ENCODE data around the gene MINDY4. TPM values are rescaled to one million over a fixed set of nuclear protein-coding genes. Genes with fewer than 3 reads are reported as not detected.

MINDY4 gene
- total RNA-seq, 1 donor from 2014 or later = 4.1 TPM

DNA sequence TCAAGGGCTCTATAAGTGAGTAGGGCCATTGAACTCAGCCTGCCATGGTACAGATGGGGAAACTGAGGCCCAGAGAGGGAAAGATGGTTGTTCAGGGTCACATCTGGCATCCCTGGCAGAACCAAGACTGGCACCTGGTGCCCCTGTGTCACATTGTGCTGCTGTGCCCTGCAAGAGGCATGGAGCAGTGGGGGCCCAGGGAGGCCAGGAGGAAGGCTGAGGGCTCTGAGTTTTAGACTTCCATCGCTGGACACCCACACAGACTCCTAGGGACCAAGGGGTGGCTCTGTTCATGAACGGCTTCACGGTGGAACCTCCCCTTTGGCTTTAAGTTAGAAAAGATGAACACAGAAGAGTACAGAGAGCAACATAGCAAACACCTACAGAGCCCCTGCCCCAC lies 73.7 kb downstream of the MINDY4 start:
- H3K4me1 Mint-ChIP-seq (ENCODE audit: low read depth, unreplicated experiment) = peaks cover 13% of the 10 kb centered on the region
- no peaks in the 10 kb centered on the region for H3K27me3 ChIP-seq (ENCODE audit: insufficient read depth, low read length)
- no peak for FAIRE-seq
- no peak overlapping the region for H3K9ac ChIP-seq (ENCODE audit: low read length)
- no peaks in the 10 kb centered on the region for H3K4me1 ChIP-seq (ENCODE audit: insufficient read depth, low read length)
- H4K20me1 ChIP-seq (ENCODE audit: insufficient read depth, low read length) = no peaks in the 10 kb centered on the region
- H3K4me3 Mint-ChIP-seq (ENCODE audit: unreplicated experiment) = no peak overlapping the region
- H3K27ac ChIP-seq (ENCODE audit: low read depth, low read length) = no peak overlapping the region
- no peak overlapping the region for H2AFZ ChIP-seq (ENCODE audit: low read depth, low read length)
- no peak overlapping the region for H3K4me3 ChIP-seq (ENCODE audit: insufficient read depth, low read depth, low read length)
- H3K9me3 ChIP-seq (ENCODE audit: insufficient read depth, low read depth, low read length) = no peaks in the 10 kb centered on the region
- no peak for DNase-seq (ENCODE audit: low read depth)
- H3K36me3 ChIP-seq (ENCODE audit: insufficient read depth, low read length) = no peaks in the 10 kb centered on the region
- peaks cover 10% of the 10 kb centered on the region for H3K27me3 Mint-ChIP-seq (ENCODE audit: low read depth, unreplicated experiment)
- H3K79me2 ChIP-seq (ENCODE audit: insufficient read depth, low read length) = no peaks in the 10 kb centered on the region
- H3K27ac Mint-ChIP-seq (ENCODE audit: unreplicated experiment) = no peak overlapping the region
- H3K36me3 Mint-ChIP-seq (ENCODE audit: low read depth, unreplicated experiment) = peaks cover 5% of the 10 kb centered on the region
- no peak overlapping the region for H3K4me2 ChIP-seq (ENCODE audit: low read length)
- TF ChIP-seq EZH2 (IDR thresholded peaks at IDR 0.05; ENCODE audit: insufficient read depth, low read length) (no peak), CTCF (IDR thresholded peaks at IDR 0.05; ENCODE audit: insufficient read depth, low read depth, low read length) (no peak)
- peaks cover 3% of the 10 kb centered on the region for H3K9me3 Mint-ChIP-seq (ENCODE audit: unreplicated experiment)

DNA sequence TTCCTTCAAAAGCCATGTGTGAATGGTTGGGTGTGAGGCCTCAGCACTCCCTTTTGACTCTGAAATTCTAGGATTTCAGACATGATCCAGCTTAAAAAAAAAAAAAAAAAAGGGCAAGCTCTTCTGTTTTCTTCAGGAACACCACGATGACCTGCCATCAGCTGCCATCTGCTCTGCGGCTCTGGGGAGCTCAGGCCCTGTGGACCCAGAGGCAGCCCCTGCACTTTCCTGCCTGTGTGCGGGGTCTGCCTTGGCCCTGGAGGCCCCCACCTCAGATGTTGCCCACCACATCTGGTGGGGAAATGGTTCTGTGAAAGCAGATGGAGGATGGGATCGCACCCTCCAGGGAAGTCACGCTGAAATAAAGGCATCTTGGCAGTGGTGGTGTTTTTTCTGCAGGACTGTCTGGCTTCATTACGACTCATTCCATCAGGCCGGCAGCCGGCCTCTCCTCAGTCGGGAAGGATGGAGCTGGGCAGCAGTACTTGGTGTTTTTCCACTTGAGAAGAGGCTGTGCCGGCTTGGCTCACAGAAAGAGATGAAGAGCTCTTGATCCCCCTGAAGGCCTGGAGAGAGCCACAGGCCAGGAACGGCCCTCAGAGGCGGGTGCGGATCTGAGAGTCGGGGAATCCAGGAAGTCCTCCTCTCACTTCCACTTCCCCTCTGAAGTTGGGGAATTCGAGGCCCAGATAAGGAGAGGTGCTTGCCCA lies 74.4 kb downstream of the MINDY4 start:
- TF ChIP-seq EZH2 (IDR thresholded peaks at IDR 0.05; ENCODE audit: insufficient read depth, low read length) (no peak), CTCF (IDR thresholded peaks at IDR 0.05; ENCODE audit: insufficient read depth, low read depth, low read length) (no peak)
- Histone ChIP-seq H3K79me2 (ENCODE audit: insufficient read depth, low read length) (no peaks in the 10 kb centered on the region), H3K4me2 (ENCODE audit: low read length) (no peak overlapping the region), H2AFZ (ENCODE audit: low read depth, low read length) (no peak overlapping the region), H3K27ac (ENCODE audit: low read depth, low read length) (no peak overlapping the region), H3K27me3 (ENCODE audit: insufficient read depth, low read length) (no peaks in the 10 kb centered on the region), H3K9ac (ENCODE audit: low read length) (no peak overlapping the region), H4K20me1 (ENCODE audit: insufficient read depth, low read length) (no peaks in the 10 kb centered on the region), H3K4me3 (ENCODE audit: insufficient read depth, low read depth, low read length) (no peak overlapping the region), H3K4me1 (ENCODE audit: insufficient read depth, low read length) (no peaks in the 10 kb centered on the region), H3K36me3 (ENCODE audit: insufficient read depth, low read length) (no peaks in the 10 kb centered on the region), H3K9me3 (ENCODE audit: insufficient read depth, low read depth, low read length) (no peaks in the 10 kb centered on the region)
- DNase-seq (ENCODE audit: low read depth) = peak; percentile 30
- Mint-ChIP-seq H3K36me3 (ENCODE audit: low read depth, unreplicated experiment) (peaks cover 3% of the 10 kb centered on the region), H3K27me3 (ENCODE audit: low read depth, unreplicated experiment) (peaks cover 11% of the 10 kb centered on the region), H3K27ac (ENCODE audit: unreplicated experiment) (peak overlapping the region; percentile 67), H3K9me3 (ENCODE audit: unreplicated experiment) (peaks cover 3% of the 10 kb centered on the region), H3K4me3 (ENCODE audit: unreplicated experiment) (no peak overlapping the region), H3K4me1 (ENCODE audit: low read depth, unreplicated experiment) (peaks cover 13% of the 10 kb centered on the region)
- no peak for FAIRE-seq

DNA sequence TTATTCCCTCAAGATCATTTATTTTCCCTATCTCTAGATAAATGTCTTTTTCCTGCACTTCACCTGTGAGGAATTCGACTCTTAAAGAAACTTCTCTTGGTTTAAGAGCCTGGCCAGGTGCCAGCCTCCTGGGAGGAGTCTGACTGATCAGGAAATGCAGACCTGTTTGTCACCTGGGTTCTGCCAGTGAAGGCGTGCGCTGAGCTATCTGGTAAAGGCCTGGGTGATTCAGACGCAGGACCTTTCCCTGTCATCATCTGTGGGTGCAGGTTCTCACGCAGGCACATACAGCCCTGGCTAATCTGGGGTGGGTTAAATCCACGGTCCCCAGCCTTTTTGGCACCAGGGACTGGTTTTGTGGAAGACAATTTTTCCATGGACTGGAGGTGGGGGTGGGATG lies 75.2 kb downstream of the MINDY4 start:
- Mint-ChIP-seq H3K27ac (ENCODE audit: unreplicated experiment) (peak overlapping the region; percentile 26), H3K4me3 (ENCODE audit: unreplicated experiment) (no peak overlapping the region), H3K4me1 (ENCODE audit: low read depth, unreplicated experiment) (peaks cover 7% of the 10 kb centered on the region), H3K36me3 (ENCODE audit: low read depth, unreplicated experiment) (peaks cover 4% of the 10 kb centered on the region), H3K9me3 (ENCODE audit: unreplicated experiment) (peaks cover 3% of the 10 kb centered on the region), H3K27me3 (ENCODE audit: low read depth, unreplicated experiment) (peaks cover 15% of the 10 kb centered on the region)
- Histone ChIP-seq H3K27ac (ENCODE audit: low read depth, low read length) (no peak overlapping the region), H3K9ac (ENCODE audit: low read length) (no peak overlapping the region), H3K36me3 (ENCODE audit: insufficient read depth, low read length) (no peaks in the 10 kb centered on the region), H3K4me1 (ENCODE audit: insufficient read depth, low read length) (no peaks in the 10 kb centered on the region), H4K20me1 (ENCODE audit: insufficient read depth, low read length) (no peaks in the 10 kb centered on the region), H2AFZ (ENCODE audit: low read depth, low read length) (no peak overlapping the region), H3K79me2 (ENCODE audit: insufficient read depth, low read length) (no peaks in the 10 kb centered on the region), H3K27me3 (ENCODE audit: insufficient read depth, low read length) (no peaks in the 10 kb centered on the region), H3K4me2 (ENCODE audit: low read length) (no peak overlapping the region), H3K4me3 (ENCODE audit: insufficient read depth, low read depth, low read length) (no peak overlapping the region), H3K9me3 (ENCODE audit: insufficient read depth, low read depth, low read length) (no peaks in the 10 kb centered on the region)
- TF ChIP-seq EZH2 (IDR thresholded peaks at IDR 0.05; ENCODE audit: insufficient read depth, low read length) = no peak
- no peak for TF ChIP-seq CTCF (IDR thresholded peaks at IDR 0.05; ENCODE audit: insufficient read depth, low read depth, low read length)
- FAIRE-seq (no peak), DNase-seq (ENCODE audit: low read depth) (no peak)
